GM18861 (cell line): ENCODE measurements around the gene GNG8.
"Not testable (repeated sequence)": the region's sequence is repeated elsewhere in the genome, so short reads cannot be mapped to it uniquely, and the experiment has no call there.

Experiments
- ATAC-seq: cut with Tn5 transposase; IDR thresholded peaks from one replicate; pipeline ENCODE4 v1.9.1; 2021; ENCODE audit not compliant: unreplicated experiment

Gene GNG8

DNA sequence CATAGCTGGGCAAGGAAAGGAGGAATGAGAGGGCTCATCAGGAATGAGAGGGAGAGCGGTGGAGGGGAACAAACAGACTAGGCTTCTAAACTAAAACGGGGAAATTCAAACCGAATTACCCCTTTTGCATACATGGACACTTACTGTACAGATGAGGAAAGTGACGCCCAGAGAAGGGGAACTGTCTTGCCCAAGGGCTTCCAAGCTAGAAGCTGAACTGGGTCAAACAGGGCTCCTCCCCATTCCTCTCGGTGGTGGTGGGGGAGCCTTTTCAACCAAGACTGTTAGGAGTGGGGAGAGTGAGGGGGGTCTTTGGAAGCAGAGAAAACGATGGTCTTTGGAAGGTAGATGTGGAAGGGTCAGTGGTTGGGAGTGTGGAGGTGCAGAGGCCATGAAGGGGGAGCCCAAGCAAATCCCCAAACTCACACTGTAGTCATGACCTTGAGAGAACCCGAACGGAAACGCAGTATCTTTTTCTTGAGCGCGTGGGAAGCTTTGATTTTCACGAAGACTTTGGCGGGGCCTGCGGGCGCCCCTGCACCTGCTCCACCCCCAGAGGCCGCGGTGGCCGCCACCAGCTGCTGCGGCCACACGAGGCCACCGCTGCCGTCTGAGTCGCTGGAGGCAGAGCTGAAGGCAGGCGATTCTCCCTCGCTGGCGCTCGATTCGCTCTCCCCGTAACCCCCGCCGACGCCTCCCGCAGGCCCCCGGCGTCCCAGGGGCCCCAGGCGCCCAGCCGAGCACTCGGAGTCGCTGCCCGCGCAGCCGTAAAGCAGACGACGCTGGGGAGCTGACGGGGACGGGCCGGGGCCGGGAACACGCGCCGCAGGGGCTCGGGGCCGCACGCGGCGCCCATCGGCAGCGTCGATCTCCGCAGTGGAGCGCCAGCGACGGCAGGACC is 12.3 kb upstream of the GNG8 start:
- ATAC-seq = no peak

- no peak for ATAC-seq
Measured at GRCh38 chr19:46646402-46646801, 10.4 kb upstream of the GNG8 start.

DNA sequence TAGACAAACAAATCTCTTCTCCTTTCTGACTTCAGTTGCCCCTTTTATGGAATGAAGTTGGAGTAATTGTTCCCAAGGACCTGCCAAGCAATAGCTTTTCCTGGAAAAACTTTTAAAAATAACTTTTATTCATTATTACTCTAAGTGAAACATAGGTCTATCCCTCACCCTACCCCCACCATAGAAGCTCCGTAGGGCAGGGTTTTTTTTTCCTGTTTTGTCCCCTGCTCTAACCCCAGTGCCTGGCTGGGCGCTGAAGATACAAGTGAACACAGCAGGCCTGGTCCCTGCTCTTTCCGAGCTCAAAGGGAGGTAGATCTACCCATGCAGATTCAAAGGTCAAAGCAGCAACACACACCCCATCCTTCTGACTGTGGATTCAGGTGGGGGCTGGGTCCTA is 8.7 kb upstream of the GNG8 start:
- no peak for ATAC-seq

DNA sequence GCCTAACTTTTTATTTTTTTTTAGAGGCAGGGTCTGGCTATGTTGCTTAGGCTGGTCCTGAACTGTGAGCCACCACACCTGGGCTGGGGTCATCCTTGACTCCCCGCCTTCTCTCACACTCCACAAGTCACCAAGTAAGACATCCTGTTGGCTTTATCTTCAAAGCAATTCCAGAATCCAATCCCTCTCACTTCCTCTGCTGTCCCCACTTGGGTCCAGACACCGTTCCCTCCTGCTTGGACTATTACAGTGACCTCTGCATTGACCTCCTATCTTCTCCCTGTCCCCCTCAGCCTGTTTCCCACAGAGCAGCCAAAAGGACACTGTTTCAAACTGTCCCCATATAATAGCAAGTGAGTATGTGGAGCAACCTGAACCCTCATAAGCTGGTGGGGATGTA is 4.7 kb upstream of the GNG8 start:
- ATAC-seq = no peak

DNA sequence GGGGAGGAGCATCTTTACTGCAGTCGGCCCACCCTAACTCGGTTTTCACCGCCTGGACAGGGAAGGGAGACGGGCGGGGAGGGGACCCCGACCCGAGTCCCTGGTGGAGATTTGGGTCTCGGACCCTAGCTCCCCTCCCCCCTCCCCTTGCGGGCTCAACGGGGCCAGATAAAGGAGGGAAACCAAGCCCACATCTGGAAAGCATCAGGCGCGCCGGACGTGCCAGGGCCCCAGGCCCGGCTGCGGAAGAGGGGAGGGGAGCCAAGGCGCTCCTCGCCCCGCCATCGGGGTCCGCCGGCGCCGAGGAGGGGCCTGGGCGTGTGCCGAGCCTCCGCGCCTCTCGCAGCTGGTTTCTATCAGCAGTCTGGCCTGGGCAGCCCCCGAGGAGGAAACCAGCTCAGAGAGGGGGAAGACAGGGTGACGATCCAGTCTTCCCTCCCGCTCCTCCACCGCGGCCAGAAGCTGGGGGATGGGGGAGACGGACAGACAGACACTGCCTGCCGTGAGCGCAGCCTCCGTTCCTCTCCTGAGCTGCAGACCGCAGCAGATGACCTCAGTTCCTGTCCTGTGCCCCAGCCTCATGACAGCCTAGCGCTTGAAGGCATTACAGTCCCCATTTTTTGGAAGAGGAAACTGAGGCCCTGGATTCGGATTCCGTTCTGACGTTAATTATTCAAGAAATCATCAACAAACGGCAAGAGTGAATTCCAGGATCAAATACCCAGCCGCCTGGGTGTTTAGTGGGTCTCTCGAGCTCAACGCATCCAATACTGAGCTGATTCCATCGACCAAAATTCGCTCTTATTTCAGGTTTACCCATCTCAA is 3.6 kb upstream of the GNG8 start:
- ATAC-seq = no peak

DNA sequence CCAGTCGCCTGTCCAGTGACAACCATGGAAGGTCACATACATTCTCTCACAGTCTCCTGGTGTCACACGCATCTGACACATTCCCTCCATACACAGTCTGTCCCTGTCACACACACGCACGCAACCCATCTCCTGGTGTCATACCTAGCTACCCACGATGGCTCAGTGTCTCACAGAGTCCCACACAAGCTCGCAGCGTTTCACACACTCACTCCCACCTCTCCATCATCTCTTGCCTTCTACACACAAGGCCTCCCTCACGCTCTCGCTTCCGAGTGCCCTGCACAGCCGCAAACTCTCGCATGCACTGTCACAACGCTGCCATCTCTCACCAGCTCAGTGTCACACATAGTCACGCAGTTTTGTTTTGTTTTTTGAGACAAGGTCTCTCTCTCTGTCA is 1.2 kb upstream of the GNG8 start:
- ATAC-seq = no peak

DNA sequence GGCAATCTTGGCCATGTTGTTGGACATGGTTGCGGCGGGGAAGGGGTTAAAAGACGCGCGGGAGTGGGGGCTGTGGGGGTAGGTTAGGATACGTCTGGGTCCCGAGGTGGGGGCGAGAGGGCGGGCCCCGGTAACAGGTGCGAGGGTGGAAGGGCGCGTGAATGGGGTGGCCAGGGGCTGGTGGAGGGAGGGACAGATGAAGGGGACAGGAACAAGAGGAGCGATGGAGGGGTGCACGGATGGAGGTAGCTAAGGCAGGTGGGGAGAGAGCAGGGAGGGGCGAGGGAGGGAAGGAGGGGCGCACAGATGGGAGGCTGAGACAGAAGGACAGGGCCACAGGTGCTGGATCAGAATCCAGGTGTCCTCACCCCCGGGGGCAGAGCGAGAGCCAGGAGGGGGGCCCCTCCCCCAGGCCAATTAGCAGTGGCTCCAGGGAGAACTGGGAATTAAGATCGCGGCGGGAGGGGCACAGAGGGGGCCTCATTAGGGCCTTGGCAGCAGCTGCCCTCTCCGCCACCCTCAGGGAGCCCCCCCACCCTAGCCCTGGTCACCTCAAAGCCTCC is 1.3 kb downstream of the GNG8 start:
- no peak for ATAC-seq

DNA sequence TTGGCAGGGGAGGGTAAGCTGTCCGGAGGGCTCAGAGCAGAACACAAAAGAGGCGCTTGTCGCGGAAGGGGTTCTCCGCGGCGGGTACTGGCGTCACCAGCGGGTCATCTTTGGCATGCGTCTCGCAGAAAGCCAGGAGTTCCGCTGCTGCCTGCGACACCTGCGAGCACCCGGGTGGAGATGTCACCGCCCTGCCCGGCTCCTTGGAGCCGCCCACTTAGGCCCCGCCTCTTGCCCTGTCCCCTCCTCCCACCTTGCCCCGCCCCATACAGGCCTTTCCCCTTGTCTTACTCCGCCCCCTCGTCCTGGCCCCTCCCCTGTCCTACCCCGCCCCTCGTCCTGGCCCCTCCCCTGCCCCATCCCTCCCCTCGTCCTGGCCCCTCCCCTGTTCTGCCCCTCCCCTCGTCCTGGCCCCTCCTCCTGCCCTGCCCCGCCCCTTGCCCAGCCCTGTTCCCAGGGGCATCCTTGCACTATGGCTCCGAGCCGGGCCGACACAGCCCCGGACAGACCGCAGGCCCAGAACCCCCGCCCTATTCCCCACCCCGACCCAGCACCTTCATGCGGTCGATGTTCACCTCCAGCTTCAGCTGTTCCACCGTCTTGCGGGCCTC is 1.9 kb downstream of the GNG8 start:
- no peak for ATAC-seq

GRCh38 chr19:46633130-46633529 is 2.9 kb downstream of the GNG8 start:
- ATAC-seq = no peak

- ATAC-seq = no peak
Measured at GRCh38 chr19:46631481-46631880, 4.5 kb downstream of the GNG8 start.

GRCh38 chr19:46630586-46631205 is 5.3 kb downstream of the GNG8 start:
- no peak for ATAC-seq

- ATAC-seq = no peak
Measured at GRCh38 chr19:46629546-46630025, 6.4 kb downstream of the GNG8 start.

- ATAC-seq = not testable (repeated sequence)
Measured at GRCh38 chr19:46628970-46629369, 7.0 kb downstream of the GNG8 start.

DNA sequence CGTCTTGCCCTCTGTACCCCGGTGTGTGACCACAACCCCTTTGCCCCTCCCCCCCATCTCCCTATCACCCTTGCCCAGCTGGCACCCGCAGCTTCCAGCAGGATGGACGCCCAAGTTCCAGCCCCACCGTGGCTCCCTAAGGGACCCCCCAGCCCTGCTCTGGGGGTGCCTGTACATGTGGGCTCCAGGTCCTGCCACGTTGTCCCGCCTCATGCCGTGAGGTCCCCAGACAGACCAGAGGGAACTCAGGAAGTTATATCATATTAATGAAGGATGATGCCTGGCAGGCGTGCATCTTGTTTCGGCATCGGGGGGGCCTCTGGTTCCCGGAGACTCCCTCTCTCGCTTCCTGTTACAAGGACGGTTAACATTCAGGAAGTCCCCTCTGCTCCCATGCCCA is 9.6 kb downstream of the GNG8 start:
- ATAC-seq = no peak

DNA sequence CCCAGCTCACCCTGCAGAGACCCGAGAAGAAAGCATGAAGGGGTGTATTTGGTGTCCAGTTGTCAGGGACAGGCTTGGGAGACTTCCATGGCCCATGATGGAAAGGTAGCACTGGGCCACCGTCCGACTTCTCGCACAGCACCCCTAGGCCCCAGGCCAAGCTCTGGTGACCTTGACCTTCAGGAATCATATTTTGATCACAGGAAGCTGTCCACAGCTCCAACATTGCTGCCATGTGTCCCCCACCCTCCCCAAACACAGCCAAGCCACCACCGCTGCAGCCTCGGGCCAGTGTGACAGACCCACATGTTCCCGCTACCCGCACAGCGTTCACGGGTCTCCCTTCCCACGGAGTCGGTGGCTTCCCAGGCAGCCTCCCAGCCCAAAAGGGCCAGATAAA is 10.3 kb downstream of the GNG8 start:
- no peak for ATAC-seq

DNA sequence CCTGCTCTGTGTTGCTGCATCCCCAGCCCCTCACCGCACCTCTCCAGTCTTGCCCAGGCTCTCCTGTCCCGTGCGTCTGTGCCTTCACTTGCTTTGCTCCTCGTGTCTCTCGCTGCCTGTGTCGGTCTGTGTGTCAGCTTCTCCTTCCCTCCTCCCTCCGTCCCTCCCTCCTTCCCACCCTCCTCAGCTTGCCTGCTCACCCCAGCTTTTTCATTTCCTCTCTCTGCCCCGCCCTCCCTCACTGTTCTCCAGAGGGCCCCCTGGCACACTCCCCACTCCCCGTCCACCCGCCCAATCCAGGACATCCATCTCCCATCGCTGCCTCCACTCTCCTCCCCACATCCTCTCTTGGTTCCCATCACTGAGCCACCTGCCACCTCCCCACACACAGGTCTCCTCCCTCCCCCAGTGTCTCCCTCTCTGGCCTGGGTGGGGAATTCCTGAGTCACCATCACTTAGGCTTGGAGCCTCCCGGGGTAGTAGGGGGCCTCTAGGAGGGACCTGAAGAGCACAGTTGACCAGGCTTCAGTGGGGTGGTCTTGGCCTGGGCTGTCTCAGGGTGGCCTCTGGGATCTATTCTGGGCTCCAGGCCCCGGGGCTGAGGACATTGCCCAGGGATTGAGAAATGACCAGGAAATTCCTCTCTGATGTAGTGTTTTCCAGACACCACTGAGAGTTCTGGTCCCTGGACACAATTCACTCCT is 10.9 kb downstream of the GNG8 start, which contains the start of gene PTGIR:
PTGIR (minus strand) TSS at position 132 of the 704 bp plus-strand sequence. CDS start 864 bp downstream, outside the sequence.
- no peak for ATAC-seq

DNA sequence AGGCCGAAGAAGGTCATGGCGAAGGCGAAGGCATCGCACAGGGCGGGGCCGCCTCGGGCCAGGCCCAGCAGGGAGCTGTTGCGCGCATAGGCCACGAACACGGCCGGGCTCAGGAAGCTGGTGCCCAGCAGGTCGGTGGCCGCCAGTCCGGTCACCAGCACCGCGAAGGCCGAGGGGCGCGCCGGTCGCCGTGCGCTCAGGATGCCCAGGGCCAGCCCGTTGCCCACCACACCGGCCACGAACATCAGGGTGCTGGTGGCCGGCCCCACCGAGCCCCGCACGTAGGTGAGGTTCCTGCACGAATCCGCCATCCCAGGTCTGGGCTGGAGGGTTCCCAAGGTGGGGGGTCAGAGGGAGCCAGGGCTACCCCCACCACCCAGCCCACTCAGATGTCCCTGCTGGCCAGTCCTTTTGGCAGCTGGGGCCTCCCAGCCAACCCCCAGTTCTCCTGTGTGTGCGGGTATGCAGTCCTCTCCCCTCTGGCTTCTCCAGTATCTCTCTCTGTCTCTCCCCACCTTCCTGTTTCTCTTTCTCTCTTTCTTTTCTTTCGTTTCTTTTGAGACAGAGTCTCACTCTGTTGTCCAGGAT is 12.0 kb downstream of the GNG8 start:
- ATAC-seq = no peak

DNA sequence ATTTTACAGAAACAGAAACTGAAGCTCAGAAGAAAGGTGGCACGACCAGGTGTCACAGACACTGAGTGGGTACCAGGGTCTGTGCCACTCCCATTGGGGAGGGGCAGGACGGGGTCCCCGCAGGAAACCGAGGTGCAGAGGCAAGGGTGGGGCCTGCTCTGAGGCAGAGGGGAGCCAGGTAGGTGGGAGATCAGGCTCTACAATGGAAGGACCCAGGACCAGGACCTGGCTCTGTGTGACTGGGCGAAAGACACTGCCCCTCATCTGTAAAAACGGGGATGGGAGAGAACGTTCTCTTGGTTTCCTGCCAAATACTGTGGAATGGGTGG is 13.9 kb downstream of the GNG8 start:
- no peak for ATAC-seq

DNA sequence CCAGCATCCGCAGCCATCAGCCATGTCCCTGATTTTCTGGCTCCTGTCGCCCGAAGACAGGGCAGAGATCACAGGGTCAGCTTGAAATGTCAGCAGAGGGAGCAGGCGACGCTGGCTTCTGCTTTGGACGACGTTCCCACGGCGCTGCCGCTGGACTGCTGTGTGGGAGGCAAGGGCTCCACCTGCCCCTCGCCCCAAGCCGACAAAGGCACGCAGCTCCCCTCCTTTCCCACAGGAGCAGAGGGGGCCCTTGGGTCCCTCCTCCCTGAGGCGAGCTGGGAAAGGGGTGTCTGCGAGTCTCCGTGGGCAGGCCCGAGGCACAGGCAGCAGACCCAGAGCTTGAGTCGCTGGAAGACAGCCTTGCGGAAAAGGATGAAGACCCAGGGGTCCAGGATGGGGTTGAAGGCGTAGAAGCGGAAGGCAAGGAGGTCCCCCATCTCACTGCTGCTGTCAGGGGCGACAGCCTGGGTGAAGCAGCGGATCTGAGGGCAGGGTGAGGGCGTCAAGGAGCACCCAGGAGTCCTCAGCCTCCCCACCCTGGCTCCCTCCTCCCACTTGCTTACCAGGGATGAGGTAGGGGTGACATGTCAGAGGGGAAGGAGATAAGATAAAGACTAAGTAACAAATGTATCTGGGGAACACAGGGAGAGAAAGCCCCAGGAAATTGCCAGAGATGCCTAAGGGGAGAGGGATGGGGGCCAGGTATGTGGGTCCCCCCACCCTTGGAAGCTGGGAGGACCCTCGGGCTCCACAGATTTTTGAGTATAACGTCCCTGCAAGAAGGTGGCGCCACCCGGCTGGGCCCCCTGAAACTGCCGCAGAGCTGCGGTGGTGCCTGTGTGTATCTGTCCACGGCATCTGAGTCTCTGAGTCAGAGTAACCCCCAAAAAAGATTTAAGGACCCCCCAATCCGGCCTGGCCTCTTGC is 14.5 kb downstream of the GNG8 start:
- ATAC-seq = no peak
